Left renal pelvis (tissue), 4 donors: ENCODE data around the gene TGFB3. TPM values are rescaled to one million over a fixed set of nuclear protein-coding genes. Genes with fewer than 3 reads are reported as not detected.

Source experiments
- DNase-seq, 4 donors: peaks; one replicate each; pipeline ENCODE4 v3.0.0-alpha.2; 2013; ENCODE audit warnings: low read depth in 4 of 4, low spot score in 3 of 4
- polyA plus RNA-seq, 4 donors: library from polyadenylated mRNA; unstranded; fragments of 120-200 nt; gene quantifications; one replicate each; pipeline ENCODE4 v1.2.1, GENCODE V29; 2013; ENCODE audit not compliant: insufficient read length in 4 of 4

TGFB3 gene
- polyA plus RNA-seq, 4 donors = 16.4 to 135 (median 19.9) TPM

- no peak for DNase-seq
Measured at GRCh38 chr14:75910048-75910447, 71.7 kb downstream of the TGFB3 start.

- DNase-seq = no peak
Measured at GRCh38 chr14:75909630-75910029, 72.2 kb downstream of the TGFB3 start.

Other genes starting within 250 kb of the TGFB3 start
- 10 to 100 TPM; 28.3 to 51.5 (median 42.0) TPM for gene IFT43, start 3.8 kb upstream of the TGFB3 start, polyA plus RNA-seq
- gene GPATCH2L, start 169.9 kb upstream of the TGFB3 start, polyA plus RNA-seq = 10 to 100 TPM; 32.8 to 38.9 (median 37.7) TPM